D721Med (cell line): ENCODE data around the gene HDAC11.

Experiments used
- DNase-seq: peaks from one replicate; pipeline ENCODE4 v3.0.0; 2011; ENCODE audit warnings: low spot score; ENCODE audit not compliant: insufficient read length
- FAIRE-seq: peaks from 2 replicates; lab custom pipeline; 2011; peaks lifted over from hg19 to GRCh38; lab: Jason Lieb, UNC
- TF ChIP-seq, protein P1 (sequence below): IDR thresholded peaks from 2 replicates; pipeline ENCODE4 v1.5.1; 2012; ENCODE audit warnings: mild to moderate bottlenecking, control low read depth; ENCODE audit not compliant: insufficient read depth; ENCODE audit errors: missing control alignments

The HDAC11 gene

GRCh38 chr3:13524979-13525669 is 45.0 kb downstream of the HDAC11 start:
- no peak for FAIRE-seq
- no peak for DNase-seq
- TF ChIP-seq, protein P1, sequence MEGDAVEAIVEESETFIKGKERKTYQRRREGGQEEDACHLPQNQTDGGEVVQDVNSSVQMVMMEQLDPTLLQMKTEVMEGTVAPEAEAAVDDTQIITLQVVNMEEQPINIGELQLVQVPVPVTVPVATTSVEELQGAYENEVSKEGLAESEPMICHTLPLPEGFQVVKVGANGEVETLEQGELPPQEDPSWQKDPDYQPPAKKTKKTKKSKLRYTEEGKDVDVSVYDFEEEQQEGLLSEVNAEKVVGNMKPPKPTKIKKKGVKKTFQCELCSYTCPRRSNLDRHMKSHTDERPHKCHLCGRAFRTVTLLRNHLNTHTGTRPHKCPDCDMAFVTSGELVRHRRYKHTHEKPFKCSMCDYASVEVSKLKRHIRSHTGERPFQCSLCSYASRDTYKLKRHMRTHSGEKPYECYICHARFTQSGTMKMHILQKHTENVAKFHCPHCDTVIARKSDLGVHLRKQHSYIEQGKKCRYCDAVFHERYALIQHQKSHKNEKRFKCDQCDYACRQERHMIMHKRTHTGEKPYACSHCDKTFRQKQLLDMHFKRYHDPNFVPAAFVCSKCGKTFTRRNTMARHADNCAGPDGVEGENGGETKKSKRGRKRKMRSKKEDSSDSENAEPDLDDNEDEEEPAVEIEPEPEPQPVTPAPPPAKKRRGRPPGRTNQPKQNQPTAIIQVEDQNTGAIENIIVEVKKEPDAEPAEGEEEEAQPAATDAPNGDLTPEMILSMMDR, result no peak

DNA sequence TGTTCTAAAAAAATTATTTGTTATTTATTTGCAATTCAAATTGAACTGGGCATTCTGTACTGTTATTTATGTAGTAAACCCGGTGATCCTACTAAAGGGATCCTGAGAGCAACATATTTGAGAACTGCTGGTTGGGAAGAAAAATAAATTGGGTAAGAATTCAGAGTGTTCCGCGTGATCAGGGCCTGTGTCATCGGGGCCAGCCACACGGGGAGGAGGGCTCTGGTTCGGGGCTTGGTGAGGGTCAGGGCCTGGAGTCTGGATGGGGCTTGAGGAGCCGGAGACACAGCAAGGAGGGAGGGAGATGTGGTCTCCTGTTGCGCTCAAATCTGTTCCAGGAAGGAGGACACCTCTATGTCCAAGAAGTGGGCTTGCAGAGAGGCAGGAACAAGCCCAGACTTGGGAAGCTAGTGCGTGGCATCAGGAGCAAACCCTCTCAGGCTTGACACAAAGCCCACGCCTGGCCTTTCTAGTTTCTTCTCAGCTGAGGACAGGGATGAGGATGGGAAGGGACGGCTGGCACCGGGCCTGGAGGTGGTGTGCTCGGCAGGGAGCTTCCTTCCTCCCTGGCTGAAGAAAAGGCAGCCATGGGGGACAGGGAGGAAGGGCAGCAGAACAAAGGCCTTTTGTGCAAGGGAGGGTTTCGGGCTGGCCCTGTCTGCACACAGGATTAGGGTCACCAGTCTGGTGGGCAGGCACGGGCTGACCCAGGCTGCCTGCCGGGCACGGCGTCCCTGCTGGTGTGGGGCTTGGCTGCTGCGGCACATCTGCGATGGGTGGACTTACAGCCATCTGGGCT is 45.9 kb downstream of the HDAC11 start:
- DNase-seq (no peak), FAIRE-seq (no peak)
- TF ChIP-seq, protein P1, result no peak

- FAIRE-seq, result no peak
- DNase-seq, result no peak
- TF ChIP-seq, protein P1, result no peak
These were observed 46.5 kb downstream of the HDAC11 start for GRCh38 chr3:13526626-13526949.

DNA sequence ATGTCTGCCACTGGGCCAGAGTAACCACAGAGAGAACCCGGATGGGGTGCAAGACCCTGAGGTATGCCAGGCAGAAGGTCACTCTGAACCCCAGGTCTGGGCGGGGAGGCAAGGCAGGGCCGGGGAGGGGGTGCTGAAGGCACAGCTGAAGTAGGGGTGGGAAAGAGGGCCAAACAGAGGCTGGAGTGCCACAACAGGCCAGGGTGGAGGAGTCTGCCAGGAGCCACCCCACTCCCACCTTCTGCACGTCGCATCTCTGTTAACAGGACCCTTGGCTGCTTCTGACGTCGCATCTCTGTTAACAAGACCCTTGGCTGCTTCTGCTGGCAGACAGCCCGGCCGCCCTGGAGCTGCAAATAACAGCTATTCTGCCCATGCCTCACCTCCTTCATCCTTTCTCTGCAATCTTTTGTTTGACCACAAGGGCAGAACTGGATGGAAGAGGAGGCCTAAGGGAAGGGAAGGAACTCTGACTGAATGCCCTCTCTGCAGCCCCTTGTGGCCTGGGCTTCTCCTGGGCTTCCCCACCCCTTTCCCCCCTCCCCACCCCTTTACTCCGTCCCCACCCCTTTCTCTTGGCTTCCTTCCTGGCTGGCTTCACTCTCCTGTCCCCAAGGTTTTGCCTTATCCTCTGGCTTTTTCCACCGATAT is 48.2 kb downstream of the HDAC11 start:
- TF ChIP-seq, protein P1, result no peak
- DNase-seq (no peak), FAIRE-seq (no peak)

DNA sequence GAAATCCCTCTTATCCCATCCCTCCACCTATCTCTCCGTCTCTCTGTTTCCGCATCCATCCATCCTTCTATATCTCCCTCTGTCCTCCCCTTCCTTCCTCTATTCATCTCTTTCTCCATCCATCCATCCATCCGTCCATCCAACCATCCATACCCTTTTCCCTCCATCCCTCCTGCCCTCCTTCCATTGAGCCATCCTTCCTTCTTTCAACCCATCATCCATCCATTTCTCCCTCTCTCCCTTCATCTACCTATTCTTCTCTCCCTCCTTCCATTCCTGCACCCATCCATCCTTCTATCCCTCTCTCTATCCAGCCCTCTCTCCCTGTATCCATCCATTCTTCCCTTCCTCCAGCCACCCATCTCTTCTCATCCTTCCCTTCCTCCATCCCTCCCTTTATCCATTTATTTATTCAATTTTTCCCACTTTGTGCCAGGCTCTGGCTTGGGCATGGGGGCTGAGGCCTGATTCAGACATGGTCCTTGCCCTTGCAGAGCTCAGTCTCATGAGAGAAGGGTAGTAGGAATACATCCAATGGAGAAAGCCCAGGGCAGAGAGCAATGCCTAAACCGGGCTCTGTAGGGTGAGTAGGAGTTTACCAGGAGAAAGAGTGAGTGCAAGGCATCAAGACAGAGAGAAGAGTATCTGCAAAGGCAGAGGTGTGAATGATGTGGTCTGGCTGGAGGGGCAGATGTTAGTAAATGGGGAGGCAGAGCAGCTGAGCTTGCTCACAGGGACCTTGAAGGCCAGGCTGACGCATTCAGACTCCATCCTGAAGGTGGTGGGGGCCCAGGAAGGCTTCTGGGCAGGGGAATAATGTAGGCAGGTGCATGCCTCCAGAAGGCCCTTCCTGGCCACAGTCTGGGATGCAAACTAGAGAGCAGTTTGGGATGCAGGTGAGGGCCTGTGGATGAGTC is 49.3 kb downstream of the HDAC11 start:
- DNase-seq (no peak), FAIRE-seq (no peak)

More for the DNA sequence above, 49.3 kb downstream of the HDAC11 start:
- TF ChIP-seq, protein P1, result no peak
